Measurements from ENCODE around the gene EFHD1.
"Not testable (repeated sequence)": the region's sequence is repeated elsewhere in the genome, so short reads cannot be mapped to it uniquely, and the experiment has no call there.

The EFHD1 gene

GRCh38 chr2:232697059-232697806 lies 63.8 kb downstream of the EFHD1 start, which contains the start of gene GIGYF2:
Gene GIGYF2 (plus strand): TSS chr2:232697331. CDS start chr2:232735198, 37,867 bp downstream.
- peak; percentile 95 for DNase-seq

GRCh38 chr2:232697807-232698110 lies 64.4 kb downstream of the EFHD1 start:
- DNase-seq, result no peak

GRCh38 chr2:232698556-232699091 lies 65.2 kb downstream of the EFHD1 start:
- no peak for DNase-seq

- no peak for DNase-seq
Observed at GRCh38 chr2:232699110-232699509, 65.7 kb downstream of the EFHD1 start.

- no peak for DNase-seq
Observed at GRCh38 chr2:232700154-232700553, 66.8 kb downstream of the EFHD1 start.

- no peak for DNase-seq
Observed at GRCh38 chr2:232707076-232707475, 73.7 kb downstream of the EFHD1 start.

- DNase-seq, result no peak
Observed at GRCh38 chr2:232713505-232713904, 80.1 kb downstream of the EFHD1 start.

GRCh38 chr2:232714969-232715368 lies 81.6 kb downstream of the EFHD1 start:
- no peak for DNase-seq

GRCh38 chr2:232720056-232720455 lies 86.7 kb downstream of the EFHD1 start:
- not testable (repeated sequence) for DNase-seq

GRCh38 chr2:232721261-232721660 lies 87.9 kb downstream of the EFHD1 start:
- DNase-seq, result no peak

GRCh38 chr2:232721882-232722281 lies 88.5 kb downstream of the EFHD1 start:
- DNase-seq, result no peak

GRCh38 chr2:232723027-232723426 lies 89.6 kb downstream of the EFHD1 start:
- DNase-seq, result no peak

- no peak for DNase-seq
Observed at GRCh38 chr2:232728785-232729184, 95.4 kb downstream of the EFHD1 start.

- no peak for DNase-seq
Observed at GRCh38 chr2:232731470-232731869, 98.1 kb downstream of the EFHD1 start.

Data from stimulated activated CD4-positive, alpha-beta T cell treated with anti-CD3 and anti-CD28 coated beads, Interleukin-4, amount 100 ng/mL, for 1 hour (primary cell).